HG02588 (cell line): ENCODE measurements around the gene CDHR5.

ENCODE experiments used
- ATAC-seq: cut with Tn5 transposase; IDR thresholded peaks from one replicate; pipeline ENCODE4 v1.9.1; 2021; ENCODE audit warnings: mild to moderate bottlenecking, moderate library complexity; ENCODE audit not compliant: unreplicated experiment

CDHR5 gene

DNA sequence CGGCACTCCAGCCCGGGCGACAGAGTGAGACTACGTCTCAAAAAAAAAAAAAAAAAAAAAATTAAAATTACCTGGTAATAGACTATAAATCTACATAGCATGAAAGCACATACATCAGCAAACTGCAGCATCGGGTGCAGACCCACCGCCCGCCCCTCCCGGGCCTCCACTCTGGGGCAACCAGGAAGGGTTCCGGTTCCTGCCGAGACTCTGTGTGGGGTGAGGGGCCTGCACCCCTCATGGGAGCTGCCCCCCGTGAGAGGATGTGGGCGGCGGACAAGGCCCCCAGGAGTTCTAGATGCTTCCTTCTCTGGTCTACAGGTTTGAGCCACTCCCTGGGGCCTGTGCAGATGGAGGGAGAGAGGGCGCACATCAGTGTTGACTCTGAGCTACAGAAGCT is 21.5 kb upstream of the CDHR5 start:
- ATAC-seq, result no peak

GRCh38 chr11:645536-645935 is 20.8 kb upstream of the CDHR5 start:
- no peak for ATAC-seq

DNA sequence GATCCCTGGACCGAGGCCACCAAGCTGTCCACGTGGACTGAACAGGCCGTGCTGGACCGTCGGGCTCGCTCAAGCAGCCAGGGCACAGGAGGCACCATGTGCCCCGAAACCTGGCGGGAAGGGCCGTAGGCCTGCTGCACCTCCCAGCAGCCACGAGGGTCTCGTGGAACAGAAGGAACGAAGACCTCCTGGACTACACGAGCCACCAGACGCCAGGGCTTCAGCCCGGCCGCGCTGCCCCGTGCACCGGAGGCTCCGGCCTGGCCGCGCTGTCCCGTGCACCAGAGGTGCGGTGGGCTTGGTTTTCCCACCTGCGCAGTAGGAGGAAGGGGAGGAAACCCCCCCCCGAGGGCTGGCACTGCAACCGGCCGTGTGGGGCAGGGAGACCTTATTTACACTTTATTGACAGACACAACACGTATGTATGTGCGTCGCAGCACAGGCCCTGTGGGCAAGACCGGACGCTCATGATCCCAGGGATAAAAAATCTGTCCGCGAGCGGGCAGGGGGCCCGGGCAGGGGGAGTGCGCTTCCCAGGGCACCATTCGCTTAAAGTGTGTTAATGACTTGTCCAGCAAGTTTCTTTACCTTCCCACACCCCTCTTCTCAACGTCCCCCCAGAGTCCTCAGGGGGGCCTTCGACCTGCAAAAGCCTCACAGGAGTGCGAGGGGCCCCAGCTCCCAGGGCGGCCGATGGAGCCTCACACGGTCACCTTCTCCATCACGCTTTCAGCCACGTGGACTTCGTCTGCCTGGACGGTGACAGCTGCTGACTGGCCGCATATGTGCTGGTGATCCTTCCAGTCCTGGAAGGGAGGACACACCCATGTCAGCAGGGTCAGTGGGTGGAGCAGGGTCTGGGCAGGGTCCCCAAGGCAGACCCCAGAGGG is 19.3 kb upstream of the CDHR5 start:
- ATAC-seq, result no peak

DNA sequence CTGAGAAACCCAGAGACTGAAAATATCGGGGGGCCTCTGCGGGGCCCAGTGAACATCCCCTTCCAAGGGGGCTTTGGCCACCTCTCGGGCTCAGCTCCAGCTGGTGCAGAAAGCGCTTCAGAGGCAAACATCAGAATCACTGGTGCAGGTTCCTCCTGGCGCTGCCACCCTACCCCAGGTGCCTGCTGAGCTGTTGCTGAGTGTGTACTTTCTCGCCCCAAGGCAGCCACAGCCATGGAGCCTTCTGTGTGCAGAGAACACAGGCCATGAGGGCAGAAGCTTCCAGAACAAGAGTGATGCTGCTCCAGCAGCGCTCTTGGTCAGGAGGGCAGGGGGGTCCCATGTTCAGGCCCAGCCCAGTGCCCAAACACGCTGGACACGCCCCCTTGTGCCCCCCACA is 18.6 kb upstream of the CDHR5 start:
- no peak for ATAC-seq

GRCh38 chr11:641806-642370 is 17.1 kb upstream of the CDHR5 start:
- ATAC-seq, result no peak

DNA sequence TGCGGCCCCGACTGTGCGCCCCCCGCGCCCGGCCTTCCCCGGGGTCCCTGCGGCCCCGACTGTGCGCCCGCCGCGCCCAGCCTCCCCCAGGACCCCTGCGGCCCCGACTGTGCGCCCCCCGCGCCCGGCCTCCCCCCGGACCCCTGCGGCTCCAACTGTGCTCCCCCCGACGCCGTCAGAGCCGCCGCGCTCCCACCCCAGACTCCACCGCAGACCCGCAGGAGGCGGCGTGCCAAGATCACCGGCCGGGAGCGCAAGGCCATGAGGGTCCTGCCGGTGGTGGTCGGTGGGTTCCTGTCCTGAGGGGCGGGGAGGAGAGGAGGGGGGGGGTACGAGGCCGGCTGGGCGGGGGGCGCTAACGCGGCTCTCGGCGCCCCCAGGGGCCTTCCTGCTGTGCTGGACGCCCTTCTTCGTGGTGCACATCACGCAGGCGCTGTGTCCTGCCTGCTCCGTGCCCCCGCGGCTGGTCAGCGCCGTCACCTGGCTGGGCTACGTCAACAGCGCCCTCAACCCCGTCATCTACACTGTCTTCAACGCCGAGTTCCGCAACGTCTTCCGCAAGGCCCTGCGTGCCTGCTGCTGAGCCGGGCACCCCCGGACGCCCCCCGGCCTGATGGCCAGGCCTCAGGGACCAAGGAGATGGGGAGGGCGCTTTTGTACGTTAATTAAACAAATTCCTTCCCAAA is 15.4 kb upstream of the CDHR5 start:
- no peak for ATAC-seq

GRCh38 chr11:639332-639955 is 14.7 kb upstream of the CDHR5 start:
- no peak for ATAC-seq

GRCh38 chr11:638631-639331 is 14.0 kb upstream of the CDHR5 start:
- ATAC-seq, result no peak

DNA sequence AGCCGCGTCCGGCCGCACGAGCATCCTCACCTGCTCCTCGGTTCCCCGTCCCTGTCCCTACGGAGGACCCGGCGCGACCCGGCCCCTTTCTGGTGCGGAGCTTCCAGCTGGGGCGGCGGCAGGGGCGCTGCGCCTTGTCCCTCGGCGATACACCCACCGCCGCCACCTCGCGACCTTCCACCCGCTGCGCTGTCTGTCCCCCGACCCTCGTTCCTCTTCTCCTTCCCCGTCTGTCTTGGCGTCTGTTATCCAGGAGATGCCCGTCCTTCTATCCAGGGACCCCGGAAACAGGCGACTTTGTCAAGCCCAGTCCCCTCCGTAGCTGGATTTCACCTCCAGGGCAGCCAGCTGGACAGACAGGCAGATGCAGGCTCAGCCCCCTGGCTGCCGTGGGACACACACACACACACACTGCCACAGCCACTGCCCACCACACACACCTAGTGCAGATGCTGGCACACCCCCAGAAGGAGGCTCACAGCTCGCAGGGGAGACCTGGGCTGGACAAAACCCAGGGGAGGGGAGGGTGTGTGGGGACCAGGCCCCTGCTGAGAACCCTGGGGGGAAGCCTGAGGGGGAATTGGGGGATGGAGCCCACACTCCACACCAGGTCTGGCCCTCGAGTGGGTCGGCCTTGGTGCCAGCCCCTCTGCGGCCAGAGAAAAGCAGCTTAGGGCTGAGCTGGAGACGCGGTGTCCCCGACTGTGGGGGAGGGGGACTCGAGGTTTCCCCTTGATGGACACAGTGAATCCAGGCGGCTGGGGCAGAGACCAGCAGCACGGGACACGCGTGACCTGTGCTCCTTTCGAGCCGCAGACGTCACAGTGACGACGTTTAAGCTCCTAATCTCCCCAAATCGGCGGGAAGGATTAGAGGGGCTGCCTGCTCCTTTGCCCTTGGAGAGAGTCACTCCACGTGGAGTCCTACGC is 13.1 kb upstream of the CDHR5 start:
- ATAC-seq, result no peak

DNA sequence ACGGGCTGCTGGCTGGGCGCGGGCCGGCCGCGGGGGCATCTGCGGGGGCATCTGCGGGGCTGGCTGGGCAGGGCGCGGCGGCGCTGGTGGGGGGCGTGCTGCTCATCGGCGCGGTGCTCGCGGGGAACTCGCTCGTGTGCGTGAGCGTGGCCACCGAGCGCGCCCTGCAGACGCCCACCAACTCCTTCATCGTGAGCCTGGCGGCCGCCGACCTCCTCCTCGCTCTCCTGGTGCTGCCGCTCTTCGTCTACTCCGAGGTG is 12.5 kb upstream of the CDHR5 start:
- ATAC-seq, result no peak

DNA sequence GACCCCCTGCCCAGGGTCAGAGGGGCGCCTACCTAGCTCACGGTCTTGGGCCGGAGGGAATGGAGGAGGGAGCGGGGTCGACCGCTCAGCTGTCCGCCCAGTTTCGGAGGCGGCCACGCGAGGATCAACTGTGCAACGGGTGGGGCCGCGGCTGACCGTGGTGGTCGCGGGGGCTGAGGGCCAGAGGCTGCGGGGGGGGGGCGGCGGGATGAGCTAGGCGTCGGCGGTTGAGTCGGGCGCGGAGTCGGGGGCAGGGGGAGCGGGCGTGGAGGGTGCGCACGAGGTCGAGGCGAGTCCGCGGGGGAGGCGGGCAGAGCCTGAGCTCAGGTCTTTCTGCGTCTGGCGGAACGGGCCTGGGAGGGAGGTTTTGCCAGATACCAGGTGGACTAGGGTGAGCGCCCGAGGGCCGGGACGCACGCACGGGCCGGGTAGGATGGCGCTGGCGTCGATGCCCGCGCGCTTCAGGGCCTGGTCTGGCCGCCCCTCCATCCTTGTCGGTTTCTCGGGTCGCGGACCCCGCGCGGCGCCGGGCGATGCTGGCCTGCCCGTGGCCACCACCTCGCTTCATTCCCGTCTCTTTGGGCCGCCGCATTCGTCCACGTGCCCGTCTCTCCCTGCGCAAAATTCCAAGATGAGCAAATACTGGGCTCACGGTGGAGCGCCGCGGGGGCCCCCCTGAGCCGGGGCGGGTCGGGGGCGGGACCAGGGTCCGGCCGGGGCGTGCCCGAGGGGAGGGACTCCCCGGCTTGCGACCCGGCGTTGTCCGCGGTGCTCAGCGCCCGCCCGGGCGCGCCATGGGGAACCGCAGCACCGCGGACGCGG is 12.0 kb upstream of the CDHR5 start, which contains the start of gene DRD4:
Gene DRD4, plus strand, starts transcription at position 759 of the 822 bp plus-strand sequence. Its CDS starts 36 bp downstream, at position 795.
- no peak for ATAC-seq

- ATAC-seq, result no peak
These were observed 11.3 kb upstream of the CDHR5 start for GRCh38 chr11:635945-636510.

DNA sequence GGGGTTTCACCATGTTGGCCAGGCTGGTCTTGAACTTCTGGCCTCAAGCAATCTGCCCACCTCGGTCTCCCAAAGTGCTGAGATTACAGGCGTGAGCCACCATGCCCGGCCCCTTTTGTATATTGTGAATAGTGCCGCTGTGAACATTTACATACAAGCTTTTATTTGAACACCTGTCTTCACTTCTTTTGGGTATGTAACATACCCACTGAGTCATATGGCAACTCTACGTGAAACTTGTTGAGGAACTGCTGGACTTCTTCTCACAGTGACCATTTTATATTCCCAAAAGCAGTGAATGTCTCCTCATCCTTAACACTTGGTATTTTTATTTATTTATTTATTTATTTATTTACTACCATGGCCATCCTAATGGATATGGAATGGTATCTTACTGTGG is 6.1 kb upstream of the CDHR5 start:
- no peak for ATAC-seq

DNA sequence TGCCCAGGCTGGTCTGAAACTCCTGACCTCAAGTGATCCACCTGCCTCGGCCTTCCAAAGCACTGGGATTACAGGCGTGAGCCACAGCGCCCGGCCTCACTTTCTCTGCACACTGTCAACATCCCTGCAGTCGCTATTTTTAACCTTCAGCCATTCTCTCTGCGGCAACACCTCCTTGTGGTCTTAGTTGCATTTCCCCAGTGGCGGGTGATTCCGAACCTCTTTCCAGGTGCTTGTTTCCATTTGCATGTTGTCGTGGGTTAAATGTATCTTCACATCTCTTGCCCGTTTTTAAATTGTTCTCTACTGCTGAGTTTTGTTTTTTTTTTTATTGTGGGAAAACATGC is 4.5 kb upstream of the CDHR5 start:
- ATAC-seq, result no peak

- no peak for ATAC-seq
These were observed 3.3 kb upstream of the CDHR5 start for GRCh38 chr11:628056-628455.

DNA sequence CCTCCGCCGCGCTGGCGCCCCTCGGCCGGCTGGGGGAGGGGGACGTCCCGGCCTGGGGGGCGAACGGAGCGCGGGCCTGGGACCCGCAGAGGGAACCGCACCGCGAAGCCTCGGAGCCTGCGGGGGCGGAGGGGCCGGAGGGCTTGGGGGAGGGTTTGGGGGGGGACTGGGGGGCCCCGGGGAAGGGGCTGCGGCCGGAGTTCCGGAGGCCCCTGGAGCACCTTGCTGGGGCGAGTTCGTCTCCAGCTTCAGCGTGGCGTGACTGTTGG is 2.5 kb upstream of the CDHR5 start:
- no peak for ATAC-seq

DNA sequence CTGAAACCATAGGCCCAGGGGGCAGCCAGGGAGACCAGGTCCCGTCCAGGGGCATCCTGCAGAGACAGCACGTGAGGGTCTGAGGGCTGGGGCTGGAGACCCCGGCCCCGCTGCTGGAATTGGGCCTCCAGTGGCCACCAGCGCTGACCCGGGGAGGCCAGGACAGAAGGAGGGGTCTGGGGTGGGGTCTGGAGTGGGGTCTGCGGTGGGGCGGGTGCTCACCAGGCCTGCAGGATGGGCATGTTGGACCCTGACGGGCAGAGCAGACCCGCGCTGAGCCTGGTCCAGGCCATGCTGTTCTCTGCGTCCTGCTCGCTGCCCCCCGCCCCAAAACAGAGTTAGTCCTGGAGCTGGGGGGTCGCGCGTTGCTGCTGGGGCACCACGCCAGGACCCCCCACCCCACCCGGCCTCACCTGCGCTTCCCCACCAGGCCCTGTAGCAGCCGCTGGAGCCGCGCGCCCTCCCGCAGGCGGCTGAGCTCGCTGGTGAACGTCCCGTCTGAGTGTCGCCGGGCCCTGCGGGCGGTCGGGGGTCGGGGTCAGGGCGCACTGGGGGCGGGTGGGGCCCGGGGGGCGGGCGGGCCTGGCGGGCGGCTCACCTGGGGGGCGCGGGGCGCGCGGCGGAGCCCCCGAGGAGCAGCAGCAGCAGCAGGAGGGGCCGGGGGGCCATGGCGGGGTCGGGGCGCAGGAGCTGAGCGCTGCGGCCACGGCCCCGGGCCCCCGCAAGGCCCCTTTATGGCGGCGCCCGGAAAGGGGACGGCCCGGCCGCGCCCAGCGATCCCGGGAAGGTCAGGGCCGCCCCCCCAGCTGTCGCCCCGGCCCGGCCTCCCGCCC is 1.9 kb upstream of the CDHR5 start, which contains the start of gene SCT:
Gene SCT, minus strand, starts transcription at position 707 of the 833 bp plus-strand sequence. Its CDS starts 38 bp downstream, at position 669.
- no peak for ATAC-seq

GRCh38 chr11:625636-626268 is 997 bp upstream of the CDHR5 start:
- no peak for ATAC-seq
